NCI-H748 treated with DMSO at 0.1 percent for 48 hours (cell line): ENCODE data around the gene KLHDC3.
"Not testable (repeated sequence)": the region's sequence is repeated elsewhere in the genome, so short reads cannot be mapped to it uniquely, and the experiment has no call there.

Experiments
- DNase-seq: peaks from one replicate; lab custom pipeline; 2025; lab: John Stamatoyannopoulos, UW

The KLHDC3 gene

GRCh38 chr6:43029120-43029519, 15.1 kb downstream of the KLHDC3 start:
- DNase-seq = no peak

- DNase-seq = no peak
Observed at GRCh38 chr6:43032326-43032725, 18.3 kb downstream of the KLHDC3 start.

- DNase-seq = no peak
Observed at GRCh38 chr6:43033496-43034189, 19.6 kb downstream of the KLHDC3 start.

- DNase-seq = no peak
Observed at GRCh38 chr6:43034190-43034525, 20.1 kb downstream of the KLHDC3 start.

- no peak for DNase-seq
Observed at GRCh38 chr6:43035495-43036194, 21.6 kb downstream of the KLHDC3 start.

GRCh38 chr6:43036712-43037111, 22.7 kb downstream of the KLHDC3 start:
- DNase-seq = no peak

- DNase-seq = no peak
Observed at GRCh38 chr6:43037197-43037596, 23.1 kb downstream of the KLHDC3 start.

- DNase-seq = no peak
Observed at GRCh38 chr6:43037706-43038105, 23.7 kb downstream of the KLHDC3 start.

GRCh38 chr6:43038727-43039126, 24.7 kb downstream of the KLHDC3 start:
- DNase-seq = no peak

GRCh38 chr6:43040542-43041257, 26.7 kb downstream of the KLHDC3 start:
- DNase-seq = no peak

GRCh38 chr6:43041475-43041874, 27.4 kb downstream of the KLHDC3 start:
- not testable (repeated sequence) for DNase-seq

GRCh38 chr6:43043310-43043709, 29.3 kb downstream of the KLHDC3 start:
- no peak for DNase-seq

- no peak for DNase-seq
Observed at GRCh38 chr6:43045371-43045930, 31.4 kb downstream of the KLHDC3 start.

- no peak for DNase-seq
Observed at GRCh38 chr6:43047998-43048397, 33.9 kb downstream of the KLHDC3 start.

- no peak for DNase-seq
Observed at GRCh38 chr6:43050981-43051380, 36.9 kb downstream of the KLHDC3 start.

GRCh38 chr6:43052225-43052841, 38.3 kb downstream of the KLHDC3 start:
- no peak for DNase-seq

GRCh38 chr6:43052842-43053544, 38.9 kb downstream of the KLHDC3 start:
- no peak for DNase-seq

- DNase-seq = peak; percentile 97
Observed at GRCh38 chr6:43053545-43054205, 39.6 kb downstream of the KLHDC3 start, which contains the start of gene CUL7. Gene CUL7 (minus strand): TSS chr6:43053851. CDS start chr6:43052788, 1,063 bp downstream.

GRCh38 chr6:43054206-43054943, 40.3 kb downstream of the KLHDC3 start:
- no peak for DNase-seq

- DNase-seq = no peak
Observed at GRCh38 chr6:43055966-43056365, 41.9 kb downstream of the KLHDC3 start.
